GM21367 (cell line): ENCODE data around the gene MYRIP.
"Not testable (repeated sequence)": the region's sequence is repeated elsewhere in the genome, so short reads cannot be mapped to it uniquely, and the experiment has no call there.

Experiments
- ATAC-seq: cut with Tn5 transposase; IDR thresholded peaks from one replicate; pipeline ENCODE4 v1.9.1; 2021; ENCODE audit not compliant: unreplicated experiment

The MYRIP gene

GRCh38 chr3:39809181-39809994, at the start of gene MYRIP:
Gene MYRIP (plus strand): TSS chr3:39809609. CDS start chr3:39900817, 91,208 bp downstream.
- peak; percentile 87 for ATAC-seq

GRCh38 chr3:39760325-39760724, 49.1 kb upstream of the MYRIP start:
- no peak for ATAC-seq

- no peak for ATAC-seq
Observed at GRCh38 chr3:39762537-39763070, 46.8 kb upstream of the MYRIP start.

GRCh38 chr3:39763390-39763789, 46.0 kb upstream of the MYRIP start:
- no peak for ATAC-seq

GRCh38 chr3:39765575-39765974, 43.8 kb upstream of the MYRIP start:
- ATAC-seq, result no peak

GRCh38 chr3:39766433-39766832, 43.0 kb upstream of the MYRIP start:
- no peak for ATAC-seq

- ATAC-seq, result not testable (repeated sequence)
Observed at GRCh38 chr3:39766909-39767308, 42.5 kb upstream of the MYRIP start.

- not testable (repeated sequence) for ATAC-seq
Observed at GRCh38 chr3:39778168-39778567, 31.2 kb upstream of the MYRIP start.

- no peak for ATAC-seq
Observed at GRCh38 chr3:39779511-39780230, 29.7 kb upstream of the MYRIP start.

GRCh38 chr3:39780352-39780751, 29.1 kb upstream of the MYRIP start:
- ATAC-seq, result no peak

GRCh38 chr3:39781025-39781424, 28.4 kb upstream of the MYRIP start:
- ATAC-seq, result no peak

- no peak for ATAC-seq
Observed at GRCh38 chr3:39781632-39782031, 27.8 kb upstream of the MYRIP start.

- no peak for ATAC-seq
Observed at GRCh38 chr3:39783680-39784079, 25.7 kb upstream of the MYRIP start.

- no peak for ATAC-seq
Observed at GRCh38 chr3:39784922-39785321, 24.5 kb upstream of the MYRIP start.

GRCh38 chr3:39788128-39788883, 21.1 kb upstream of the MYRIP start:
- ATAC-seq, result no peak

- ATAC-seq, result no peak
Observed at GRCh38 chr3:39791603-39792002, 17.8 kb upstream of the MYRIP start.

- no peak for ATAC-seq
Observed at GRCh38 chr3:39794880-39795279, 14.5 kb upstream of the MYRIP start.

GRCh38 chr3:39801216-39801615, 8.2 kb upstream of the MYRIP start:
- no peak for ATAC-seq

- not testable (repeated sequence) for ATAC-seq
Observed at GRCh38 chr3:39802486-39802885, 6.9 kb upstream of the MYRIP start.

- ATAC-seq, result no peak
Observed at GRCh38 chr3:39803956-39804355, 5.5 kb upstream of the MYRIP start.

- ATAC-seq, result no peak
Observed at GRCh38 chr3:39804951-39805350, 4.5 kb upstream of the MYRIP start.
